ENCODE data around the gene REL. TPM values are rescaled to one million over a fixed set of nuclear protein-coding genes. Genes with fewer than 3 reads are reported as not detected.

Gene REL
- 10 to 100 TPM; 40.3 to 40.5 TPM for total RNA-seq

GRCh38 chr2:60881047-60881932 is at the start of gene REL:
Gene REL, plus strand, starts transcription at chr2:60881574. Its CDS starts 267 bp downstream, at chr2:60881841.
- Mint-ChIP-seq H3K36me3 (ENCODE audit: low read depth) (peaks cover 23% of the 10 kb centered on the region), H3K27me3 (ENCODE audit: low read depth) (no peaks in the 10 kb centered on the region), H3K4me3 (peak within 1 kb of the TSS; percentile 100), H3K4me1 (ENCODE audit: low read depth) (peaks cover 21% of the 10 kb centered on the region), H3K9me3 (no peaks in the 10 kb centered on the region), H3K27ac (peak within 1 kb of the TSS; percentile 98)
- intact Hi-C loops (cut with micrococcal nuclease): loop anchor here (1.0 to 10.0 kb wide), 16 partner anchors 8 to 1316 kb away; partner anchors contain the start of genes B3GNT2, PAPOLG, PEX13 and USP34
- peak; percentile 94 for DNase-seq
- CTCF ChIA-PET: interaction anchor here (0.6 to 2.9 kb wide), 16 partner anchors 14 to 146 kb away, joined by 3 to 22 read pairs (median 4); partner anchors contain the start of genes PEX13 and PUS10

GRCh38 chr2:60831921-60832320 is 49.5 kb upstream of the REL start:
- Mint-ChIP-seq H3K27me3 (ENCODE audit: low read depth) (no peaks in the 10 kb centered on the region), H3K4me1 (ENCODE audit: low read depth) (peaks cover 48% of the 10 kb centered on the region), H3K9me3 (no peaks in the 10 kb centered on the region), H3K4me3 (no peak overlapping the region), H3K27ac (no peak overlapping the region), H3K36me3 (ENCODE audit: low read depth) (no peaks in the 10 kb centered on the region)
- CTCF ChIA-PET: interaction anchor here (1.0 to 2.4 kb wide), 4 partner anchors 10 to 42 kb away, joined by 3 to 8 read pairs (median 4); no protein-coding TSS in a partner anchor
- intact Hi-C loops (cut with micrococcal nuclease): loop anchor here (1.0 to 2.0 kb wide), 6 partner anchors 12 to 145 kb away; partner anchors contain the start of gene REL
- no peak for DNase-seq

GRCh38 chr2:60832621-60833020 is 48.8 kb upstream of the REL start:
- Mint-ChIP-seq H3K4me3 (no peak overlapping the region), H3K4me1 (ENCODE audit: low read depth) (peaks cover 42% of the 10 kb centered on the region), H3K27ac (peak overlapping the region; percentile 15), H3K9me3 (no peaks in the 10 kb centered on the region), H3K36me3 (ENCODE audit: low read depth) (no peaks in the 10 kb centered on the region), H3K27me3 (ENCODE audit: low read depth) (no peaks in the 10 kb centered on the region)
- intact Hi-C loops (cut with micrococcal nuclease): loop anchor here (1.0 to 2.0 kb wide), 6 partner anchors 12 to 145 kb away; partner anchors contain the start of gene REL
- DNase-seq: no peak
- CTCF ChIA-PET: interaction anchor here (1.0 to 2.4 kb wide), 8 partner anchors 11 to 166 kb away, joined by 3 to 8 read pairs (median 4); no protein-coding TSS in a partner anchor

GRCh38 chr2:60834270-60834717 is 47.1 kb upstream of the REL start:
- no peaks in the 10 kb centered on the region for H3K36me3 Mint-ChIP-seq (ENCODE audit: low read depth)
- H3K27me3 Mint-ChIP-seq (ENCODE audit: low read depth): no peaks in the 10 kb centered on the region
- intact Hi-C loops (cut with micrococcal nuclease): no loop called here
- H3K4me1 Mint-ChIP-seq (ENCODE audit: low read depth): peaks cover 43% of the 10 kb centered on the region
- H3K9me3 Mint-ChIP-seq: no peaks in the 10 kb centered on the region
- CTCF ChIA-PET: interaction anchor here (0.7 to 1.0 kb wide), 2 partner anchors 29 to 48 kb away, joined by 3 to 5 read pairs; no protein-coding TSS in a partner anchor
- no peak overlapping the region for H3K4me3 Mint-ChIP-seq
- DNase-seq: no peak
- no peak overlapping the region for H3K27ac Mint-ChIP-seq

GRCh38 chr2:60836491-60836890 is 44.9 kb upstream of the REL start:
- CTCF ChIA-PET: interaction anchor here (0.6 kb wide), 1 partner anchor 292 kb away, joined by 3 read pairs; no protein-coding TSS in a partner anchor
- intact Hi-C loops (cut with micrococcal nuclease): no loop called here
- H3K4me3 Mint-ChIP-seq: no peak overlapping the region
- no peaks in the 10 kb centered on the region for H3K27me3 Mint-ChIP-seq (ENCODE audit: low read depth)
- no peak overlapping the region for H3K27ac Mint-ChIP-seq
- peaks cover 43% of the 10 kb centered on the region for H3K4me1 Mint-ChIP-seq (ENCODE audit: low read depth)
- H3K9me3 Mint-ChIP-seq: no peaks in the 10 kb centered on the region
- no peaks in the 10 kb centered on the region for H3K36me3 Mint-ChIP-seq (ENCODE audit: low read depth)
- no peak for DNase-seq

- peaks cover 41% of the 10 kb centered on the region for H3K4me1 Mint-ChIP-seq (ENCODE audit: low read depth)
- no peak for DNase-seq
Observed at GRCh38 chr2:60837123-60837522, 44.3 kb upstream of the REL start.

GRCh38 chr2:60838481-60838880 is 42.9 kb upstream of the REL start:
- H3K4me1 Mint-ChIP-seq (ENCODE audit: low read depth): peaks cover 32% of the 10 kb centered on the region
- no peak overlapping the region for H3K4me3 Mint-ChIP-seq
- CTCF ChIA-PET: interaction anchor here (1.0 to 1.7 kb wide), 2 partner anchors 16 to 19 kb away, joined by 4 to 13 read pairs; no protein-coding TSS in a partner anchor
- no peaks in the 10 kb centered on the region for H3K36me3 Mint-ChIP-seq (ENCODE audit: low read depth)
- no peaks in the 10 kb centered on the region for H3K27me3 Mint-ChIP-seq (ENCODE audit: low read depth)
- DNase-seq: no peak
- H3K9me3 Mint-ChIP-seq: no peaks in the 10 kb centered on the region
- no peak overlapping the region for H3K27ac Mint-ChIP-seq
- intact Hi-C loops (cut with micrococcal nuclease): no loop called here

More at GRCh38 chr2:60837123-60837522, 44.3 kb upstream of the REL start:
- no peak overlapping the region for H3K4me3 Mint-ChIP-seq
- no peaks in the 10 kb centered on the region for H3K9me3 Mint-ChIP-seq
- H3K27ac Mint-ChIP-seq: no peak overlapping the region
- CTCF ChIA-PET: no interaction called here
- H3K27me3 Mint-ChIP-seq (ENCODE audit: low read depth): no peaks in the 10 kb centered on the region
- intact Hi-C loops (cut with micrococcal nuclease): no loop called here
- H3K36me3 Mint-ChIP-seq (ENCODE audit: low read depth): no peaks in the 10 kb centered on the region

GRCh38 chr2:60839126-60839813 is 42.1 kb upstream of the REL start:
- H3K36me3 Mint-ChIP-seq (ENCODE audit: low read depth): no peaks in the 10 kb centered on the region
- intact Hi-C loops (cut with micrococcal nuclease): no loop called here
- no peak overlapping the region for H3K27ac Mint-ChIP-seq
- peaks cover 32% of the 10 kb centered on the region for H3K4me1 Mint-ChIP-seq (ENCODE audit: low read depth)
- CTCF ChIA-PET: interaction anchor here (1.0 to 1.7 kb wide), 2 partner anchors 16 to 20 kb away, joined by 4 to 13 read pairs; no protein-coding TSS in a partner anchor
- no peaks in the 10 kb centered on the region for H3K9me3 Mint-ChIP-seq
- no peak for DNase-seq
- no peaks in the 10 kb centered on the region for H3K27me3 Mint-ChIP-seq (ENCODE audit: low read depth)
- H3K4me3 Mint-ChIP-seq: no peak overlapping the region

- Mint-ChIP-seq H3K27ac (no peak overlapping the region), H3K9me3 (no peaks in the 10 kb centered on the region), H3K4me1 (ENCODE audit: low read depth) (peaks cover 27% of the 10 kb centered on the region), H3K4me3 (no peak overlapping the region), H3K36me3 (ENCODE audit: low read depth) (no peaks in the 10 kb centered on the region), H3K27me3 (ENCODE audit: low read depth) (no peaks in the 10 kb centered on the region)
- intact Hi-C loops (cut with micrococcal nuclease): no loop called here
- DNase-seq: peak; percentile 38
- CTCF ChIA-PET: no interaction called here
Observed at GRCh38 chr2:60840880-60841279, 40.5 kb upstream of the REL start.

- Mint-ChIP-seq H3K4me3 (no peak overlapping the region), H3K9me3 (no peaks in the 10 kb centered on the region), H3K27me3 (ENCODE audit: low read depth) (no peaks in the 10 kb centered on the region), H3K4me1 (ENCODE audit: low read depth) (peaks cover 26% of the 10 kb centered on the region), H3K36me3 (ENCODE audit: low read depth) (no peaks in the 10 kb centered on the region), H3K27ac (no peak overlapping the region)
- CTCF ChIA-PET: no interaction called here
- intact Hi-C loops (cut with micrococcal nuclease): no loop called here
- no peak for DNase-seq
Observed at GRCh38 chr2:60843006-60843405, 38.4 kb upstream of the REL start.

GRCh38 chr2:60844105-60844504 is 37.3 kb upstream of the REL start:
- intact Hi-C loops (cut with micrococcal nuclease): loop anchor here (1.0 kb wide), 5 partner anchors 12 to 37 kb away; partner anchors contain the start of gene REL
- Mint-ChIP-seq H3K36me3 (ENCODE audit: low read depth) (no peaks in the 10 kb centered on the region), H3K27me3 (ENCODE audit: low read depth) (no peaks in the 10 kb centered on the region), H3K4me1 (ENCODE audit: low read depth) (peaks cover 26% of the 10 kb centered on the region), H3K4me3 (no peak overlapping the region), H3K27ac (peak overlapping the region; percentile 4), H3K9me3 (no peaks in the 10 kb centered on the region)
- CTCF ChIA-PET: no interaction called here
- peak; percentile 64 for DNase-seq

GRCh38 chr2:60847854-60848253 is 33.5 kb upstream of the REL start:
- no peaks in the 10 kb centered on the region for H3K36me3 Mint-ChIP-seq (ENCODE audit: low read depth)
- intact Hi-C loops (cut with micrococcal nuclease): no loop called here
- H3K4me1 Mint-ChIP-seq (ENCODE audit: low read depth): peaks cover 12% of the 10 kb centered on the region
- H3K27me3 Mint-ChIP-seq (ENCODE audit: low read depth): peaks cover 2% of the 10 kb centered on the region
- CTCF ChIA-PET: no interaction called here
- no peaks in the 10 kb centered on the region for H3K9me3 Mint-ChIP-seq
- no peak overlapping the region for H3K27ac Mint-ChIP-seq
- H3K4me3 Mint-ChIP-seq: no peak overlapping the region
- DNase-seq: no peak
